Stimulated activated naive CD4-positive, alpha-beta T cell treated with Interleukin-2 at 50 U/mL for 16 hours (primary cell): ENCODE measurements around the gene MORN5.
"Not testable (repeated sequence)": the region's sequence is repeated elsewhere in the genome, so short reads cannot be mapped to it uniquely, and the experiment has no call there.

Experiments
- DNase-seq: peaks from one replicate; lab custom pipeline; 2025; lab: John Stamatoyannopoulos, UW

The MORN5 gene

DNA sequence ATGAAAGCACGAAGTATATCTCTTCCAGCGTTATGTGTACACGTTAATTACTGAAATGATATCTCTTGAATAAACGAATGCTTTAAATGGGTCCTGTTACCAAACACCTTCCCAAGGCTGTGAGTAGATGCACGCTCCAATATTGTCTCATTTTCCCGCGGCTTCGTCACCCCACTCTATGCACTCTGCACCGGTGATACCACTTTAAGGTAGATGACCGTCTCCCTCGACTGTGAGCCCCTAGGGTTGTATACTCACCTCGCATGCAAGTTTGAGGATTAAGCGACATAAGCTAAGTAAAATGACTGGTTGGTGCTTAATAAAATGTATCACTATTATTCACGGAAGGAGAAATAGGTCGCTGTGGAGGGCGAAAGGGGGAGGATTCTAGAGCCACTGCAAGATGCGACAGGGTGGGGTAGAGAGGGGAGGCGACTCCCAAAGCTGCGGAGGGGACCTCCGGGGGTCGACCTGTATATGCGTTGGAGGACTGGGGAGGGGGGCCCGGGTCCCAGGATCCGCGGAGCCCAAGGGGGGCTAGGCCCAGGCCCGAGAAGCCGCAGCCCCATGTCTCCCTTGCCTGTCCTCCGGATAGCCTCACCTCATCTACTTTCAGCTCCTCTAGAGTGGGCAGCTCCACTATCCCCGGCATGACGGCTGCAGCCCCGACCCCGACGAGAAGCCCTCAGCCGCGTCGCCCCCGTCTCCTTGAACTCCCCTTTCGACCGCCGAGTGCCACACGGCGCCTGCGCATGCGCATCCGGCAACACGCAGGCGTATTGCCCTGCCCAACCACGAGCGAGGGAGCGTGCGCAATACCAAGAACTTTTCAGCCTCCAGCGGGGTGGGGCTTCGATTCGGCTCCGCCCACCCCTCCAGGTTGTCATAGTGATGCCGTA, at the start of gene MORN5, which contains the start of gene NDUFA8:
Gene MORN5 (plus strand): TSS at position 883 of the 899 bp plus-strand sequence. CDS start 65 bp downstream, outside the sequence.
Gene NDUFA8 (minus strand): TSS at position 754 of the 899 bp plus-strand sequence. CDS start 102 bp downstream, at position 652.
- peak; percentile 94 for DNase-seq

- DNase-seq, result no peak
Measured at GRCh38 chr9:122110100-122110833, 49.4 kb upstream of the MORN5 start.

GRCh38 chr9:122111413-122112085, 48.2 kb upstream of the MORN5 start:
- no peak for DNase-seq

GRCh38 chr9:122112238-122112637, 47.5 kb upstream of the MORN5 start:
- no peak for DNase-seq

DNA sequence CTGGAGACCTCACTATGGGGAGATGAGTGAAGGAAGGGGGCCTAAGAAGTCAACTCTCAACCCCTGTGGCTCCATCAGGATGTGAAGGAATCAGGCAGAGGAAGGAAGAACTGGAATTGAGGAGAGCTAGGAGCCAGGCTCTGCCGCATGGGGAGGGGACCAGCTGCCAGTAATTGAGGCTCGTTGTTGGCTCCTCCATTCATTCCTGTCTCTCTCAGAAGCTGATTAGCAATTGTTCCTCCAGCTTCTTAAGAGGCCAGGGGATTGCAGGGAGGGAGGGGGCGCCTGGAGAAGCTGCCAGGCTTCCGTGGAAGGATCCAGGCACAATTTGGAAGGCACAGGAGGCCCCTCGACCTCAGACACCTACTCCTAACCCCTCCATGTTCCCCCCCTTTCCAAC, 46.1 kb upstream of the MORN5 start:
- DNase-seq, result no peak

DNA sequence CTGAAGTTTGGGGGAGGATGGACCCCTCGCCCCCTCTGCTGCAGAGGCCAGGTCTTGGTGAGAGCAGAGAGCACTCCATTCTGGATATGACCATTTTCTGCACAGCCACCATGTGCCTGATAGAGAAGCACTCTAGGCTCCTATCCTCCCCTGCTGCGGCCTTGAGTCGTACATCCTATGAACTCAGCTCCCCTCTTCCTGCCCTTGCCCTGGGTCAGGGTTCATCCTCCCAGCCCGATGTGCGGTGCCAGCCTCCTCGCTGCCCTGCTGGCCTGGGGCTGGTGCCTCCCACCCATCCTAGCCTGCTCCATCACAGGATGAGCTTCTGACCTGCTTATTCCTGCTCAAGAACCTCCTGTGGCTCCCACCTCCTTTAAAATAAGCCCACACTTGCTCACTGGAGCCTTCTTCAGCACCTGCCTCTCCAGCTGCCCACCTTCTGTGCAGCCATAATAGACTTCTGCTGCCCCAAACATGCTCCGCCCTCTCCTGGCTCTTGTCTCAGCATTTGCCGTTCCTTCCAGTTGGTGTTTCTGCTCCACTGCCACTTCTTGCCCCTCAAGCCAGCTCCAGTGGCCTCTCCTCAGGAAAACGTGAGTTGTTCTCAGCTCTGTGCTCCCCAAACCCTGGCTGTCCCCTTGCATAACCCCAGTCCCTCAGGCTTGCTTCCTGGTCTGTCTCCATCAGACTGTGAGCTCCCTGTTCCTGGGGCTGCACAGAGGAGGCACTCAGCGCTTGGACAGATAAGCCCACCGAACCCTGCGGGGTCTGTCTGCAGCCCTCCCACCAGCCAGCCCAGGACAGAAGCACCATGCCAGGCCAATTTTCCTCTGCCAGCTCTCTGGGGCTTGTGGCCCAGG, 44.3 kb upstream of the MORN5 start:
- no peak for DNase-seq

DNA sequence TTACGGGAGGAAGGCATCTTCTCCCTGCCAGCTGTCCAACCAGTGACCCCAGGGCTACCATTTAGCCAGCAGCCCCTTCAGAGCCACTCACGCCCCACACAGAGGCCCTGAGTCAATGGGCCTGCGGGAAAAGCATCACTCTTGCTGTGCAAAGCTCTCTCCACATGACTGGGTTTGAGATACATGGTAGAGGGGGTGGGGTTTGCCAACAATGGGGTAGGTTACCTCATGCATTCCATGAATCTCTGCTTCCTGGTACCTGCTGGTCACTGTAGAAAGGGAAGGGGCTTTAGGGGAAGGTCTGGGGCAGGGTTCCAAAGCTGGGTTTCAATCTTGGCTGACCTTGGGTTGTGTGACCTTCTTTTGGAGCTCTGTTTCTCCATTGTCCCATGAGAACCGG, 43.7 kb upstream of the MORN5 start:
- no peak for DNase-seq

GRCh38 chr9:122116448-122117173, 43.1 kb upstream of the MORN5 start:
- DNase-seq, result no peak

- DNase-seq, result not testable (repeated sequence)
Measured at GRCh38 chr9:122117241-122117640, 42.5 kb upstream of the MORN5 start.

- DNase-seq, result no peak
Measured at GRCh38 chr9:122118343-122119165, 41.2 kb upstream of the MORN5 start.

DNA sequence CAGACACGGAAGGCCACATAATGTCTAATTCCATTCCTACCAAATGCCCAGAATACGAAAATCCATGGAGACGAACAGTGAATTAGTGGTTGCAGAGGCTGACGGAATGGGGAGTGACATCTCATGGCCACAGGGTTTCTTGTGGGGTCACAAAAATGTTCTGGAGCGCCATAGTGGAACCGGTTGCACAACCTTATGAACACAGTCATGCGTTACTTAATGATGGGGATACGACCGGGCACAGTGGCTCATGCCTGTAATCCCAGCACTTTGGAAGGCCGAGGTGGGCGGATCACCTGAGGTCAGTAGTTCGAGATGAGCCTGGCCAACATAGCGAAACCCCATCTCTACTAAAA, 40.6 kb upstream of the MORN5 start:
- DNase-seq, result no peak

- no peak for DNase-seq
Measured at GRCh38 chr9:122119721-122120120, 40.0 kb upstream of the MORN5 start.

GRCh38 chr9:122120316-122121071, 39.2 kb upstream of the MORN5 start:
- DNase-seq, result no peak

DNA sequence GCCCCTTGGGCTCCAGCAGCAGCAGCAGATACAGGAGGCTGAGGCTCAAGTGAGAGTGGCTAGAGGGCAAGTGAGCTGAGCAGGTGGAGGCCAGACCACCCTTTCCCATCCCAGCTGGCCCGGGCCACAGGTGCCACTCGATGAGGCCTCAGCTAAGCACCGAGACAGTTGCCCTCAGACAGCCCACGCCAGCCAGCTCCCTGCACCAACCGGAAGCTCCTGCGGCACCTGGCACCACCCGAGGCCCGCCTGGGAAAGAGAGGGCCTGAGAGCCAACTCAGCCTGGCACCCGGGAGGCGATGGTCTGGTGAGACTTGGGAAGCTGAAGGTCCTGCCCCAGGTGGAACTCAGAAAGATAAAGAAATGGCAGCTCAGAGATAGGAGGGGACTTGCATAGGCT, 38.3 kb upstream of the MORN5 start:
- DNase-seq, result no peak

DNA sequence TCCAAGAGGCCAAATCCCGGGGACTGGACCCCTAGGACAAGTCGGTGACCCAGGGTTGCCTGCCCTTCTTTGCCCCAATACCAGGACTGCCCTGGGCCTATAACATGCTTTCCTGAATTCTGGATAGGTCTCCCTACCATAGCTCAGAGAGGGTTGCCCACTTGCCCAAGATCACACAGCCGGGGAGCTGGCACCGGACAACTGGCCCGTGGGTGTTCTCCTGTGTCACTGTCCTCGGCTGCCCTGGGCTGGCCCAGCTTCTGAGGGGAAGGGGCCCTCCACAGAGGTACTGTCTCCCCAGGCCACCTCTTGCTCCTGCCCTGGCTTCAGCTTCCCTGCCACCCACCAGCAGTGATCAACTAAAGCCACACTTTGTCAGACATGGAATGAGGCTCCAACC, 37.8 kb upstream of the MORN5 start:
- DNase-seq, result no peak

GRCh38 chr9:122122468-122122867, 37.2 kb upstream of the MORN5 start:
- DNase-seq, result no peak

GRCh38 chr9:122122903-122123632, 36.6 kb upstream of the MORN5 start:
- DNase-seq, result peak; percentile 56

DNA sequence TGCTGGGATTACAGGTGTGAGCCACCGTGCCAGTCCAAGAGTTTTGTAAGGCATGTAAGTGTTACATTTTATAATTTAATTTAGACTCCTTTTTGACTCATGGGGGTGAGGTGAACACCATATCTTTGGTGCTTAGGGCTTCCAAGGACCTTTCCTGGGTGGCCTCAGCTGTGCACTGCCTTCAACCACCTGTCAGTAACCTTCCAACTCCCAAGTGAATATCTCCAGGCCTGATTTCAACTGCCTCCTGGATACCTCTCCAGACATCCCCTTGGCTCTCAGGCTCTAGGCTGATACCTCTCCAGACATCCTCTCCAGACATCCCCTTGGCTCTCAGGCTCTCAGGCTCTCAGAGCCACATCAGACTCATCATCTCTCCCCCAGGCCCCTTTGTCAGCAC, 35.7 kb upstream of the MORN5 start:
- DNase-seq, result no peak

DNA sequence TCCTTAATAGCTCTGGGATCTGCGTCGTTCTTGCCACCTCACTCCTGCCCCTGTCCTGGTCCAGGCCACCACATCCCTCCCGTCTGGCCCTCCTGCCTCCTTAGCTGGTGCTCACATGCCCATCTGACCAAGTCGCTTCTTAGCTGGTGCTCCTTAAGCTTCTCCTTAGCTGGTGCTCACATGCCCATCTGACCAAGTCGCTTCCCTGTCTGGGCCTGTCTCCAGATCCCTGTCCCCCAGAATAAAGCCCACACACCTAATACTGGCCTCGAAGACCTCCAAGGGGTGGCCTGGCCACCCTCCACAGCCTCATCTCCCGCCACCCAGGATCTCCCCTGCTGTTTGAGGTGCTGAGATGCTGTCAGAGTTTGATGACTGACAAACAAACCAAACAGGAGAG, 35.2 kb upstream of the MORN5 start:
- no peak for DNase-seq
